ENCODE data around the gene RNF187.
A peak's percentile ranks its signal among the peaks of the same experiment; 100 is the strongest.

RNF187 gene

DNA sequence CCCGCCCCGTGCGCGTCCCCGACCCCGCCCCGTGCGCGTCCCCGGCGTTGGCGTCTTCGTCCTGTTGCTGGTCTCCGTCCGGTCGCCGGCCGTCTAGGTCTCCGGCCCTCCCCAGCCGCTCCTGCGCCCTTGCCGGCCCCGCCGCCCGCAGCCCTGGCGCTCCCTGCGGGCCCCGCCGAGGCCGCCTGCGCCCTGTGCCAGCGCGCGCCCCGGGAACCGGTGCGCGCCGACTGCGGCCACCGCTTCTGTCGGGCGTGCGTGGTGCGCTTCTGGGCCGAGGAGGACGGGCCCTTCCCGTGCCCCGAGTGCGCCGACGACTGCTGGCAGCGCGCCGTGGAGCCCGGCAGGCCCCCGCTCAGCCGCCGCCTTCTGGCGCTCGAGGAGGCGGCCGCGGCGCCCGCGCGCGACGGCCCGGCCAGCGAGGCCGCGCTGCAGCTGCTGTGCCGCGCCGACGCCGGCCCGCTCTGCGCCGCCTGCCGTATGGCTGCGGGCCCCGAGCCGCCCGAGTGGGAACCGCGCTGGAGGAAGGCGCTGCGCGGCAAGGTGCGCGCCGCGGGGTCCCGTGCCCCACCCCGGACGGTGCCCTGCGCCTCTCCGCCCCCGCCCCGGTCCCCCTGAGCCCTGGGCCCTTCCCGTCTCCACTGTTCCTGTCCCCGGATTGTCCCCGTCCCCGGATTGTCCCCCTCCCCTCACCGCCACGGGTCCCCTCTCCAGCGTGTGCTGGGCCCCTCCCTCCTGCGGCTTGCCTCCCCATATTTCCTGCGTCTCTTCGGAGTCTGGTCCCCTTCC lies at the start of gene RNF187:
Gene RNF187, plus strand, starts transcription at position 47 of the 789 bp plus-strand sequence.
- DNase-seq (ENCODE audit: low read depth in 2 of 2) = peak in 1 of 2 donors; percentile 20

DNA sequence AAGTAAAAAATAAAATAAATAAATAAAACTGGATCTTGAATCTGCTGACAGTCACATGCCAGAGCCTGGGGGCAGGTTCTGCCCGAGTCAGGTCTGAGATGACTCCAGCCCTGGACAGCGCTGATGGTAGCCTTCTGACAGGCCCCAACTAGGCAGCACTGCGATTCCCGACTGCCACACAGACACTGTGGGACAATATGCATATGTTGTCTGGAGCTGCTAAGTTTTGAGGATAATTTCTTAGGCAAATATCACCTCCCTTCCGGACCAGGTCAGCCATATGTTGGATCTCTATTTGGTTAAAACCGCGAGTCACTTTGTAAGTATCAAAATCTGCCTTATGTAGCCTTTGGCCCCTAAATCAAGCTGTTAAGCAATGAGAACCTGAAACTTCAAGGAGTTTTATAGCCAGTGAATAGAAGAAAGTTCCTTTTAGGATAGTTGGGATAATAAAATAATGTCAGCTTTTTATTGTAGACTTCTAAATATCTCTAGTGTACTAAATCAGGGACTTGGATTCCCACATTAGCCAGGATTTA lies 49.7 kb upstream of the RNF187 start:
- no peak for DNase-seq (ENCODE audit: low read depth in 2 of 2)

DNA sequence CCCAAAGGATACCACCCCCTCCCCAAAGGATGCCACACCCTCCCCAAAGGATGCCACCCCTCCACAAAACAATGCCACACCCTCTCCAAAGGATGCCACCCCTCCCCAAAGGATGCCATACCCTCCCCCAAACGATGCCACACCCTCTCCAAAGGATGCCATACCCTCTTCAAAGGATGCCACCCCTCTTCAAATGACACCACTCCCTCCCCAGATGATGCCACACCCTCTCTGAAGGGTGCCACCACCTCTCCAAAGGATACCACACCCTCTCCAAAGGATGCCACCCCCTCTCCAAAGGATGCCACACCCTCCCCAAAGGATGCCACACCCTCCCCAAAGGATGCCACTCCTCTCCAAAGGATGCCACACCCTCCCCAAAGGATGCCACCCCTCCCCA lies 48.9 kb upstream of the RNF187 start:
- no peak for DNase-seq (ENCODE audit: low read depth in 2 of 2)

DNA sequence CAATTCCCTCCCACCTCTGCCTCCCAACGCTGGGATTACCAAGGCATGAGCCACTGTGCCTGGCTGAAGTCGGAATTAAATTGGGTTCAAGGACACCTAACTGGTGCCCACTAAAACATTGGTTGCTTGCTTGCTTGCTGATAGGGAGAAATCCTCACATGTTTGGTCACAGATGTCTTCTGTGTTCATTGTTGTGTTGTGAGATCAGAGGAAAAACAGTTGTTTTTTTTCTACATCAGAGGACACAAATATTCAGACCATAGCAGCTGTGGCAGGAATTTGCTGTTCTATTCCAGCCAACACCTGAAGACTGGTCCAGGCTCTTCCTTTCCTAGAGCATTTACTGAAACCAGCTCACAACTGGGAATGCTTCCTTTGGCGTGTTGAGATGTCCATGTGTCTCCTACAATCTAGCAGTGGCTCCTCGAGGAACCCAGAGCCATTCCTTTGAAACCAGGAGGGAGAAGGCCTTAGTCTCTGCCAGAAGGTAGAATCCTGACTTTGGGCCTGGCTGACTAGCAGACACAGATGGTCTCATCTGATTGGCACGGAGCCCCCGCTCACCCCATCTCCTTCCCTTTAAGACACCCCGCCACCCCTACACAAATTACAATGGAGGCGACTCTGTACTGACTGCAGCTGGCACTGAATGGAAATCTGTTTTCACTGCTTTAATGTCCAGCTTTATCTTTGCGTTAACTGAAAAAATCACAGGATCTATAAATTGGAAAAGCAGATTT lies 46.3 kb upstream of the RNF187 start:
- no peak for DNase-seq (ENCODE audit: low read depth in 2 of 2)

DNA sequence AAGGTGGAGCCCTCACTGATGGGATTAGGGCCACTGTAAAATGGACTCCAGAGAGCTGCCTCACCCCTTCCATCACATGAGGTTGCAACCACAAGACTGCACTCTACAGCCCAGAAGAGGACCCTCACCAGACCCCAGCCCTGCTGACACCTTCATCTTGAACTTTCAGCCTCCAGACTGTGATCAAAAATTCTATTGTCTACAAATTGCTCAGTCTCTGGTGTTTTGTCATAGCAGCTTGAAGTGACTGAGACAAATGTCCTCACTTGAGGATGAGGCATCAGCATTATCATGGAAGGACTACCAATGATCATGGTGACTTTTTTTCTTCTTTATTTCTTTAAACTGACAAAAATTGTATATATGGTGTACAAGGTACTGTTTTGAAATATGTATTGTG lies 43.8 kb upstream of the RNF187 start:
- DNase-seq (ENCODE audit: low read depth in 2 of 2) = no peak

DNA sequence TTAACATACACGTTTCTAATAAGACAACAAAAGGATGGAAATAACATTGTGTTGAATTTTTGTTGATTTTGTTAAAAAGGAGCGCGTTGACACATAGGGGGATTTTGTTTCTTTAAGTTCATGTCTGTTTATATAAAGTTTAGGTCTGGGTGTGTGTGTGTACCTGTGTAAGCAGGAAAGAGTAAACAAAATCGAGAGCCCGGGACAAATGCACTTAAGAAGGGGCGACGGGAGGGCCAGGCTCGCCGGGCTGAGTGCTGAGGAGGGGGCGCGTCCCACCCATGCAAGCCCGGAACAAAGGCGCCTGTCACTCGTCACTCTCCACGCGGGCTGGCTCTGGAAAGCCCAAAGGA lies 41.7 kb upstream of the RNF187 start:
- DNase-seq (ENCODE audit: low read depth in 2 of 2) = no peak

DNA sequence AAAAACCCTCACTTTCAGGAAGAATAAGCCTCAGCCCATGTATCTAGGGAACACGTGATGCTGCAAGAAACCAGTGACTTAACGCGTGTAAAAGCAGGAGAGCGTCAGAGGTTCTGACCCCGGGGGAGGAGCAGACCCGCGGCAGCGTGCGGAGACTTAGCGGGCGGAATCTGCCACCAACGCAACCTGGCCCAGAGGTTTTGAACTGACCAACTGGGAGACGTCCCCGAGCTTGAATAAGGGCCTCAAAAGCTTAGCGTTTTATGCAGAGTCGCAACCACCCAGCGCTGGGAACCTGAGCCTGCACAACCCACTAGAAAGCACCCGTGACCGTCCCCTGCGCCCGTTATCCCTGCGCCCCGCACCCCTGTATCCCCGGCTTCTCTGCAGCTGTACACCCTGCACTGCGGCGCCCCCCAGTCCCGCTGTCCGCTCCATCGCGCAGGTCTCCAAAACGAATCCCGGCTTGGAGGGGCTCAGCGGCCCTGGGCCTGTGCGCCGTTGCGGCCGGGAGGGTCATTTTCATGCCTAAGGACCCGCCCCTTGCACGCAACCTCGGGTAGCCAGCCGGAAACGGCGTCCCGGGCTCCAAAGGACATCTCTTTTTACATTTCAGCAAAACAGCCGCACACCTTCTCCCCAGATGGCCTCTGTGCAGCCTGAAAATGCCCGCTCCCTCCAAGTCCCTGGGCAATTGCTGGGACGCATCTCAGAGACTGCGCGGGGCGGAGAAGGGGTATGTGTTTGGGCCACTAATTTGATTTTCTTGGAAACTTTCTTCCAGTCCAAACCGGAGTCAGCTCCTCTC lies 41.1 kb upstream of the RNF187 start:
- no peak for DNase-seq (ENCODE audit: low read depth in 2 of 2)

DNA sequence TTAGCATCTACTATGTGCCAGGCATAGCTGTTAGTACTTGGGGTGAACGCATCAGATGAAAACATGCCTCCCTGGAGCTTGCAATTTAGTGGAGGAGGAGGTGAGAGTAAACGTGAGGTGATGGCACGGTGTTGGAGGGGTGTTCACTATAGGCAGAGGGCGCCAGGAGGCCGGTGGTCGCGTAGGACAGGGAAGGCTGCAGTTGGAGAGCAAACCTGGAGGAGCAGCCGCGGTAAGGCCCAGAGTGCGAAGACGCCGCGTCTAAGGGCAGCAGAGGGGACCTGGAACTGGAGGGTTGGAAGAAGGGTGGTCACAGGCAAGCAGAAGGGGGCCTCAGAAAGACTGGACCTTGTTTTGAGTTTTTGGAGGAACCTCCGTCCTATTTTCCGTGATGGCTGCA lies 40.3 kb upstream of the RNF187 start:
- no peak for DNase-seq (ENCODE audit: low read depth in 2 of 2)

DNA sequence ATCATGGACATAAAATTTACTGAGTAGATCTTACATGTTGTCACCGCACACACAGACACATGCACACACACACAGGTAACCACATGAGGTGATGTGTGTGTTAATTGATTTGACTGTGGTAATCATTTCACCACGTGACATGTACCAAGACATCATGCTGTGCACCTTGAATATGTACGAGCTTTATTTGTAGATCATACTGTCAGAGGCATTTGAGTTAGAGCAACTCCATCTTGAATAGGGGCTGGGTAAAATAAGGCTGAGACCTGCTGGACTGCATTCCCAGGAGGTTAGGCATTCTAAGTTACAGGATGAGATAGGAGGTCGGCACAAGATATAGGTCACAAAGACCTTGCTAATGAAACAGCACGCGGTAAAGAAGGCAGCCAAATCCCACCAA lies 38.8 kb upstream of the RNF187 start:
- no peak for DNase-seq (ENCODE audit: low read depth in 2 of 2)

DNA sequence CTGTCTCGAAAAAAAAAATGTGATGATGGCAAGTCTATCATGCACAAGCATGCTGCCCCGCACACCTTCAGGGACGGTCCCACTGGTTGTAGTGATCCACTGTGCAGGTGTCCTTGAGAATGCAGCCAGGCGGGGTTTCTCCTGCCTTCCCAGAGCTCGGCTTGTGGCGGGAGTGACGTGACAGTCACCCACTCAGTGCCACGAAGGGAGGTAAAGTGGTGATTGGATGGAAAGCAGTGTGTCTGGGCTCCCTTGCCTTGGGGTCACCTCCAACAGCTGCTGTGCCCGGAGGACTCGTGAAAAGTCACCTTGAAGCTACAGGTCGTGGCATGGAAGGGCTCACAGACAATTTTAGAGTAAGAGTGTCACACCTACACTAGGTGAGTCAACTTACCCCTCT lies 37.0 kb upstream of the RNF187 start:
- DNase-seq (ENCODE audit: low read depth in 2 of 2) = no peak

DNA sequence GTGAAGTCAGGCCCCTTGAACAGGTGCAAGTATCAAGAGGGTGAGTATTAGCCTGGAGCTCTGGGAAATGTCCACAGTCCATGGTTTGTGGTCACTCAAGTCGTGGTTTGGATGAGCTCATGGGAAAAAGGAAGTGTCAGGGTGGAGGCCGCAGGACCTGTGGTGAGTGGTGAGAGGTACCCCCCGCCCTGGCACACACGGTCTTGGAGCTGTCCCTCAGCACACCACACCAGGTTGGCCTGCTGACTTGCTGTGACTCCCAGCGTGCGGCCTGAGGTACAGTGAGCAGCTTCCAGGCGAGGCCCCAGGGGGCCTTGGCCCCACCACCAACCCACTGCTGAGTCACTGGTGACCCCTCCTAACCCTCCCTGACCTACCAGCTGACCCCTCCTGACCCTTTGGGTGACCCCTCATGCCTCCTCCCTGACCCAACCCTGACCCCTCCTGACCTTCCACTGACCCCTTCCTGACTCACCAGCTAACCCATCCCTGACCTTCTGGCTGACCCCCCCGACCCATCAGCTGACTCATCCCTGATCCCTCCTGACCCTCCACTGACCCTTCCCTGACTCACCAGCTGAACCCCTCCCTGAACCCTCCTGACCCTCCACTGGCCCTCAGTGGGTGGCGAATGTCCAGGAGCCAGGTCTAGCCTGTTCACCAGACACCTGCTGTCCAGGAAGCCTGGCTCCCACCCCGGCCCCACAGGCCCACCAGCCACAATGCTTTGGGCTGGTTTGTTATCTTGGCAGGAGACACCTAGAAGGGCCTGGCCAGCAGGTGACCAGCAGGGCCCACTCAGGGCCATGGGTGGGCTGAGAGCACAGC lies 34.8 kb upstream of the RNF187 start:
- DNase-seq (ENCODE audit: low read depth in 2 of 2) = no peak

DNA sequence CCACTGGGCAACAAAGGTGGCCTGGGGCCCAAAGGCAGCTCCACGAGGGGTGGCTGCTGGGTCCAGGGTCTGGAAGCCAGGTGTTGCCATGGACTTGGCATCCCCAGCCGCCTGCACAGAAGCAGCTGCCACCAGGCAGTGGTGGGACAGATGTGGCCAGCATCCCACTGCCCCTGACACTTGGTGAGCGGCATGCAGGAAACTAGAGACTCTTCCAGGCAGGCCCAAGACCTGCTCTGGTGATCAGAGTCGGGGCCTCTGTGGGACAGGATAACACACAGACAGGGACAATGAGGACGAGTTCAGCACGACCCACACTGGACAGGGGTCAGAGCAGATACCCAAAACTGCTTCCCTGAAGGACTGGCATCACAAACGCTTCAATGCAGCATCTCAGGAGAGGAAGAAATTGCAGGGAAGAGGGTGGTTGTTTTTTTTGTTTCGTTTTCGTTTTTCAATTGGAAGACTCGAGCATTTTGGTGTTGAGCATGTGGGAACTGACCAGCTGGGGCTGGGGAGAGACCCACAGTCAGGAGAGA lies 34.1 kb upstream of the RNF187 start:
- DNase-seq (ENCODE audit: low read depth in 2 of 2) = no peak

DNA sequence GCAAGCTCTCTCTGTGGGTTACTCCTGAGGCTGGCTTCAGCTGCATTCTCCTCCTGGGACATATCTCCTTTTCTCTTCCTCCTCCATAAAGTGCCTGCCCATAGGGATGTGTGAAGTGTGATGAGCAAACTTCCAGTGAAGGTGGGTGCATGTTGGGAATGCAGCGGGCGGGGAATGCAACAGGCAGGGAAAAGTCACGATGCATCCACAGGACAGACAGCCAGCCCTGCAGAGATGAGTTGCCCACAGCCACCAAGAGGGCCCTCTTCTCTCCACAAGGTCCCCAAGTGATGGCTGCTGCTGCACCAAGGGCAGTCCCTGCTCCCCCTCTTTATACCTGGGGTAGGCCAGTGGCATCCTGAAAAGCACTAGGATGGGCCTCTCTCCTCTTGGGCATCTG lies 33.6 kb upstream of the RNF187 start:
- no peak for DNase-seq (ENCODE audit: low read depth in 2 of 2)

DNA sequence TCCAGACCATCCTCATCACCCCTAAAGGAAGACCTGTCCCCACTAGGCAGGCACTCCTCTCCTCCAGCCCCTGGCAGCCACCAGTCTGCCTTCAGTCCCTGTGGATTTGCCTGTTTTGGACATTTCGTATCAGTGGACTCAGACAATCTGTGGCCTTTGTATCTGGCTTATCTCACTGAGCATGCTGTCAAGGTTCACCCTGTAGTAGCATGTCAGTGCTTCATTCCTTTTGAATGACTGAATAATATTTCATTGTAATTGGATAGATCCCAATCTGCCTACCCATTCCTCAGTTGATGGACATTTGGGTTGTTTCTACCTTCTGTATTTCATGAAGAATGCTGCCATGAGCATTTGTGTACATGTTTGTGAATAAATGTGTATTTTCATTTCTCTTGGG lies 32.9 kb upstream of the RNF187 start:
- no peak for DNase-seq (ENCODE audit: low read depth in 2 of 2)

DNA sequence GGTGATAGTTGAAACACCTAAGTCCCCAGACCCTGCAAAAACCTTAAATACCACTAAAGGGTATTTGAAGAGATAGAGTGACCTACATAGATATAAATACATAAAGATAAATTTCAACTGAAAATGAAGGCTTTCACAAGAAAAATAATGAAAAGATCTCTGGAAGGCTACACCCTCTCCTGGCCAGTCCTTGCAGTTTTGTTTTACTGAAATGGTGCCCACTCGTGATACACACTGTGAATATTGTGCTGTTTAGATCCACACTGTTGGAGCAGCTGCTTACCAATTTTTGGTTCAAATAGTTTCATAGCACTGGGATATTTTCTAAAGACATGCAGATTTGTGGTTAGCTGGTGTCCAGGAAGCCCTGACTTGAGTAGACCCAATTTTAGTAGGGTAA lies 31.5 kb upstream of the RNF187 start:
- no peak for DNase-seq (ENCODE audit: low read depth in 2 of 2)

DNA sequence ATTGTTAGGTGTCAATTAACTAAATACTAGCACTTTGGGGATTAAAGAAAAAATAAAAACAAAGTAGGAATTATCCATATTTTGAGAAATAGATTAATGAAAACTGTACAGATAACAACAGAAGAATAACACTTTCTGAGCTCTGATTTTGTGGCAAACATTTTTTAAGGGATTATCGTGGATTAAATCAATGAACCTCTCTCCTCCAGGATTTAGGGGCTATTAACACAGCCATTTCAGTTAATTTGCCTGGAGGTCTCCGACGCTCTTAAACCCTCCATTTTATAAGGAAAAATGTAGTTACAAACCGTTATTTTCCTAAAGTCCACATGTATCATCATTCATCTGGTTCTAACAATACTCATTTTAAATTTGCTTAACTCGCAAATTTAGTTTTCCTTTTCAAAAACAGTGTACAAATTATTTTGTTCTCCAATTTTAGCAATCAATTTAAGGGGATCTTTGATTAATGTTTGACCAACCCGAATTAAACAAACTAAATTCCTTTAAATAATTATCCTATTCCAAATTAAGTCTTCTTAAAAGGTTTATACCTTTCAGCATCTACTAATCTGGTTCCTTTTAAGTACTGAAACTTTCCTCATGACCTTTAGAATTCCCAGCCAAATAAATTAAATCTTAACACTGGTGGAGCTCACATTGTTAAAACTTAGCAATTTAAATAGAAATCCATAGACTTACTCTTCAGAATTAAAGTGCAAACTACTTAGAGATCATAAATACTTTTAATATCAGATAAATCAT lies 30.7 kb upstream of the RNF187 start:
- DNase-seq (ENCODE audit: low read depth in 2 of 2) = no peak

DNA sequence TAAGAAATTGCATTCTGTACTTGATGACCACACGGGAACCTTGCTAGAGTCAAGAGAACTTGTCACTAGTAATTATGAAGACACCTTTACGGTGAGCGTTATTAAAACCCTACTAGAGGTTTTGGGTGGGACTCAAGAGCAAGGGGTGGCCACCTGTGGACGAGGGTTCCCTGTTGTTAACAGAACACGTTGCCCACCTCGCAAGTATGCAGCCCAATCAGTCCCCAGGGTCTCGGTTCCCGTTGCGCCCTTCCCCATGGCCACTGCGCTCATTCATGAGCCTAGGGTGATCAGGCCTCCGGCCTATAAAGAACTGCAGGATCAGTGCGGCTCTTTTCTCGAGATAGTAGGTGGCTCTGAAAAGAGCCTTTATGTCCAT lies 30.2 kb upstream of the RNF187 start:
- DNase-seq (ENCODE audit: low read depth in 2 of 2) = no peak

DNA sequence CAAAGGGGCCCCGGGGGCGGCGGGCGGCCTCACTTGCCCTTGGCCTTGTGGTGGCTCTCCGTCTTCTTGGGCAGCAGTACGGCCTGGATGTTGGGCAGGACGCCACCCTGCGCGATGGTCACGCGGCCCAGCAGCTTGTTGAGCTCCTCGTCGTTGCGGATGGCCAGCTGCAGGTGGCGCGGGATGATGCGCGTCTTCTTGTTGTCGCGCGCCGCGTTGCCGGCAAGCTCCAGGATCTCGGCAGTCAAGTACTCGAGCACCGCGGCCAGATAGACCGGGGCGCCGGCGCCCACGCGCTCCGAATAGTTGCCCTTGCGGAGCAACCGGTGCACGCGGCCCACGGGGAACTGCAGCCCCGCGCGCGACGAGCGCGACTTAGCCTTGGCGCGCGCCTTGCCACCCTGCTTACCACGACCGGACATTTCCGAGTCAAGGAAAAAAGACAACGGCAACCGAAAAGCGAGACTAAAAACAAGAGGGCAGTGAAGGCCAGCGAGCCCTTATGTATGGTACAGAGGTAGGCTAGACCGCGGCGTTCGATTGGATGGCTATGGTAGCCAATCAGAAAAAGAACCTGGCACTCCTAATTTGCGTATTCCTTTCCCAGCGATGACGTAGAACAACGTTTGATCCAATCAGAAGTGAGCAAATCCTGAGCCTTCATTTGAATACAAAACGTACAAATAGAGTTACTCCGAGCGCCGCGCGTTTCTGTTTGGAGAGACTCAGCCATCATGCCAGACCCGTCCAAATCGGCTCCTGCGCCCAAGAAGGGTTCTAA lies 29.6 kb upstream of the RNF187 start:
- peak; percentile 62 to 76 for DNase-seq (ENCODE audit: low read depth in 2 of 2)

DNA sequence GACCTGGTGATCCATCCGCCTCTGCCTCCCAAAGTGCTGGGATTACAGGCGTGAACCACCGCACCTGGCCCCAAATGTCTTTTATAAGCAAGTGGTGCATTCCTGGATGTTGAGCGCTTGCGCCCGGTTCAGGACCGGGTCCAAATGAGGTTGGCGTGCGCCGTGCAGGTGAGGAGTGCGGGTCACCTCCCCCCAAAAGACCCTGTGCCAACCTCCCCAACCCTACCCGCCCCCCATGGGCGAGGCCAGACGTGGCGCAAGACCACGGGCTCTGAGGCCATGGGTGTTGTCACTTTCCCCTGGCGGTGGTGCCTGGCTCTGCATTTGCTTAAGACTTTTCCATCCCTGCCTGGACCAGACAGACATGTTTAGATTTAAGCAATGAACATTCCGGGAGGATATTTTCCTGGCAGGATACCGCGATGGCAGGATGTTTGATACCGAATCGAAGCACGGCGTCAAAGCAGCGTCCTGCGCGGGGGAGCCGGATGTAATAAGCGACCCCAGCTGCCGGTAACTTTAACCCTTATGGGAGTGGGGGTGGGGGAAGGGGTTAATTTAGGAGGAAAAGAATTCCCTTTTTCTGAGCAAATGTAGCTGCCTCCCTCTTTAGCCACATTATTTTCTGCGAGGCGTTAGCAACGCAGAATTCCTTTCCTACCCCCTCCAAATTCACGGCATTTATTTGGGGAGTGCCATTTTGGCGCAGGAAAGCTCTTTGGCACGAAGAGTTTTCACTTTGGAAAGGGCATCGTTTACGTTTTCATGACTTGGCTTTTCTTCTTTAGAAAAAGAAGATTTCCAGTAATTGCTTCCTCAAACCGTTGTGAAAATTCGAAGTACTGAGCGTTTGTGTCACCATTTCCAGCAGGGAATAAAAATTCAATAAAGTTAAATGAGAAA lies 27.8 kb upstream of the RNF187 start:
- peak in 1 of 2 donors; percentile 51 for DNase-seq (ENCODE audit: low read depth in 2 of 2)
